Measurements from ENCODE around the gene UNC13C. TPM values are rescaled to one million over a fixed set of nuclear protein-coding genes. Genes with fewer than 3 reads are reported as not detected.

Gene UNC13C
- total RNA-seq, 6 experiments from 2014 or later = not detected

GRCh38 chr15:54681584-54681983 is 703.3 kb downstream of the UNC13C start:
- Histone ChIP-seq H3K4me1 (no peaks in the 10 kb centered on the region), H3K9me3 (no peaks in the 10 kb centered on the region), H3K27ac (no peak overlapping the region), H3K27me3 (no peaks in the 10 kb centered on the region), H3K4me3 (no peak overlapping the region), H3K36me3 (no peaks in the 10 kb centered on the region)
- no peak for ATAC-seq
- intact Hi-C loops (cut with DNase I) = no loop called here
- DNase-seq = no peak
- no peak for TF ChIP-seq POLR2A (IDR thresholded peaks at IDR 0.05)
- no peak for TF ChIP-seq CTCF (IDR thresholded peaks at IDR 0.05)
- 25% methylated on average over 2 of the region's 2 CpGs for whole genome bisulfite sequencing (ENCODE audit: insufficient coverage, low coverage, low lambda C conversion rate, missing lambda C conversion rate)

Other genes with a start within 250 kb of the UNC13C start
- 10 to 100 TPM; 12.0 to 26.5 (median 22.4) TPM for gene WDR72, start 218.8 kb upstream of the UNC13C start, total RNA-seq